HUES48 (cell line): Measurements from ENCODE around the gene ACTR3C.
"Not testable (repeated sequence)": the region's sequence is repeated elsewhere in the genome, so short reads cannot be mapped to it uniquely, and the experiment has no call there.

Source experiments
- H3K27ac ChIP-seq: one replicate; pipeline ENCODE4 v1.7.0; 2013; ENCODE audit warnings: low read depth, low read length, inconsistent platforms
- H3K27me3 ChIP-seq: 2 replicates; pipeline ENCODE4 v1.6.1; 2013; ENCODE audit warnings: mild to moderate bottlenecking, low read length; ENCODE audit not compliant: control insufficient read depth, insufficient read depth
- H3K36me3 ChIP-seq: 2 replicates; pipeline ENCODE4 v1.6.1; 2013; ENCODE audit warnings: low read length; ENCODE audit not compliant: control insufficient read depth, insufficient read depth
- H3K4me1 ChIP-seq: 2 replicates; pipeline ENCODE4 v1.6.1; 2013; ENCODE audit warnings: mild to moderate bottlenecking, low read length; ENCODE audit not compliant: control insufficient read depth, insufficient read depth
- H3K4me3 ChIP-seq: 2 replicates; pipeline ENCODE4 v1.5.1; 2013; ENCODE audit warnings: mild to moderate bottlenecking, low read depth, low read length
- H3K9ac ChIP-seq: 2 replicates; pipeline ENCODE4 v1.6.1; 2013; ENCODE audit warnings: mild to moderate bottlenecking, low read depth, low read length, moderate library complexity
- H3K9me3 ChIP-seq: 2 replicates; pipeline ENCODE4 v1.6.1; 2013; ENCODE audit warnings: low read length; ENCODE audit not compliant: control insufficient read depth, insufficient read depth

The ACTR3C gene

GRCh38 chr7:150271898-150272297 is 51.4 kb downstream of the ACTR3C start:
- H3K4me1 ChIP-seq, H3K27ac ChIP-seq, H3K36me3 ChIP-seq, H3K4me3 ChIP-seq, H3K9me3 ChIP-seq, H3K27me3 ChIP-seq, H3K9ac ChIP-seq: not testable (repeated sequence)

GRCh38 chr7:150270101-150270824 is 53.1 kb downstream of the ACTR3C start:
- not testable (repeated sequence) for H3K4me1 ChIP-seq, H3K36me3 ChIP-seq

GRCh38 chr7:150268798-150269197 is 54.5 kb downstream of the ACTR3C start:
- H3K9ac ChIP-seq, H3K36me3 ChIP-seq, H3K9me3 ChIP-seq, H3K4me1 ChIP-seq, H3K27ac ChIP-seq, H3K27me3 ChIP-seq, H3K4me3 ChIP-seq: not testable (repeated sequence)

More at GRCh38 chr7:150270101-150270824, 53.1 kb downstream of the ACTR3C start:
- not testable (repeated sequence) for H3K9me3 ChIP-seq, H3K9ac ChIP-seq, H3K27me3 ChIP-seq, H3K27ac ChIP-seq, H3K4me3 ChIP-seq

- not testable (repeated sequence) for H3K9ac ChIP-seq, H3K27ac ChIP-seq, H3K36me3 ChIP-seq, H3K4me1 ChIP-seq, H3K9me3 ChIP-seq, H3K27me3 ChIP-seq, H3K4me3 ChIP-seq
These were observed 55.1 kb downstream of the ACTR3C start for GRCh38 chr7:150268287-150268686.

- H3K9ac ChIP-seq, H3K27me3 ChIP-seq, H3K9me3 ChIP-seq, H3K27ac ChIP-seq, H3K4me1 ChIP-seq, H3K36me3 ChIP-seq, H3K4me3 ChIP-seq: not testable (repeated sequence)
These were observed 56.2 kb downstream of the ACTR3C start for GRCh38 chr7:150266953-150267665.

GRCh38 chr7:150262656-150263055 is 60.7 kb downstream of the ACTR3C start:
- H3K4me1 ChIP-seq, H3K27ac ChIP-seq, H3K4me3 ChIP-seq, H3K27me3 ChIP-seq, H3K9ac ChIP-seq, H3K36me3 ChIP-seq, H3K9me3 ChIP-seq: not testable (repeated sequence)

- H3K27me3 ChIP-seq, H3K9ac ChIP-seq, H3K9me3 ChIP-seq, H3K27ac ChIP-seq, H3K4me1 ChIP-seq, H3K4me3 ChIP-seq, H3K36me3 ChIP-seq: not testable (repeated sequence)
These were observed 75.6 kb downstream of the ACTR3C start for GRCh38 chr7:150247745-150248144.

- not testable (repeated sequence) for H3K9ac ChIP-seq, H3K4me1 ChIP-seq, H3K27me3 ChIP-seq, H3K9me3 ChIP-seq, H3K36me3 ChIP-seq, H3K4me3 ChIP-seq, H3K27ac ChIP-seq
These were observed 78.1 kb downstream of the ACTR3C start for GRCh38 chr7:150245208-150245607.

- H3K36me3 ChIP-seq, H3K4me3 ChIP-seq, H3K4me1 ChIP-seq, H3K27me3 ChIP-seq, H3K27ac ChIP-seq, H3K9me3 ChIP-seq, H3K9ac ChIP-seq: not testable (repeated sequence)
These were observed 80.4 kb downstream of the ACTR3C start for GRCh38 chr7:150242935-150243334.

- H3K27me3 ChIP-seq, result peaks cover 19% of the 10 kb centered on the region
- not testable (repeated sequence) for H3K36me3 ChIP-seq, H3K4me1 ChIP-seq, H3K9me3 ChIP-seq, H3K27ac ChIP-seq, H3K9ac ChIP-seq, H3K4me3 ChIP-seq
These were observed 97.9 kb downstream of the ACTR3C start for GRCh38 chr7:150225444-150225843.

- peaks cover 35% of the 10 kb centered on the region for H3K27me3 ChIP-seq
- H3K36me3 ChIP-seq, H3K4me3 ChIP-seq: not testable (repeated sequence)
These were observed 101.0 kb downstream of the ACTR3C start for GRCh38 chr7:150222083-150222972.

More at GRCh38 chr7:150222083-150222972, 101.0 kb downstream of the ACTR3C start:
- not testable (repeated sequence) for H3K9ac ChIP-seq, H3K4me1 ChIP-seq, H3K27ac ChIP-seq, H3K9me3 ChIP-seq
